Fibroblast of skin of left biceps (primary cell): ENCODE measurements around the gene RPS6KC1.
"Not testable (repeated sequence)": the region's sequence is repeated elsewhere in the genome, so short reads cannot be mapped to it uniquely, and the experiment has no call there.

Experiments used
- DNase-seq, 2 experiments: peaks; one replicate each; pipeline ENCODE4 v3.0.0-alpha.2; 2013; ENCODE audit warnings: low read depth in 2 of 2

RPS6KC1 gene

GRCh38 chr1:213055767-213056166, 4.7 kb downstream of the RPS6KC1 start:
- no peak for DNase-seq

- no peak for DNase-seq
Measured at GRCh38 chr1:213057264-213058059, 6.4 kb downstream of the RPS6KC1 start.

- no peak for DNase-seq
Measured at GRCh38 chr1:213060836-213061235, 9.8 kb downstream of the RPS6KC1 start.

GRCh38 chr1:213061263-213061662, 10.2 kb downstream of the RPS6KC1 start:
- DNase-seq = no peak

- DNase-seq = no peak
Measured at GRCh38 chr1:213065800-213066199, 14.8 kb downstream of the RPS6KC1 start.

GRCh38 chr1:213066363-213066762, 15.3 kb downstream of the RPS6KC1 start:
- DNase-seq = no peak

GRCh38 chr1:213067352-213067751, 16.3 kb downstream of the RPS6KC1 start:
- no peak for DNase-seq

GRCh38 chr1:213070406-213070805, 19.4 kb downstream of the RPS6KC1 start:
- peak; percentile 21 to 28 for DNase-seq

- DNase-seq = no peak
Measured at GRCh38 chr1:213075725-213076124, 24.7 kb downstream of the RPS6KC1 start.

GRCh38 chr1:213082420-213083111, 31.5 kb downstream of the RPS6KC1 start:
- DNase-seq = no peak

- DNase-seq = no peak
Measured at GRCh38 chr1:213083112-213083445, 32.0 kb downstream of the RPS6KC1 start.

GRCh38 chr1:213087911-213088310, 36.9 kb downstream of the RPS6KC1 start:
- no peak for DNase-seq

- no peak for DNase-seq
Measured at GRCh38 chr1:213089924-213090677, 39.1 kb downstream of the RPS6KC1 start.

GRCh38 chr1:213094446-213094845, 43.4 kb downstream of the RPS6KC1 start:
- no peak for DNase-seq

- DNase-seq = no peak
Measured at GRCh38 chr1:213095467-213095866, 44.4 kb downstream of the RPS6KC1 start.

- DNase-seq = no peak
Measured at GRCh38 chr1:213099682-213100399, 48.8 kb downstream of the RPS6KC1 start.

- not testable (repeated sequence) for DNase-seq
Measured at GRCh38 chr1:213100565-213100964, 49.5 kb downstream of the RPS6KC1 start.

GRCh38 chr1:213103377-213104306, 52.6 kb downstream of the RPS6KC1 start:
- DNase-seq = no peak

GRCh38 chr1:213104604-213105003, 53.6 kb downstream of the RPS6KC1 start:
- no peak for DNase-seq

GRCh38 chr1:213106298-213106697, 55.3 kb downstream of the RPS6KC1 start:
- no peak for DNase-seq

GRCh38 chr1:213107613-213108012, 56.6 kb downstream of the RPS6KC1 start:
- DNase-seq = no peak
